Activated CD4-positive, alpha-beta T cell treated with anti-CD3 and anti-CD28 coated beads, Interleukin-2, amount 50 U/mL, for 24 hours (primary cell): ENCODE measurements around the gene ZNF543.
"Not testable (repeated sequence)": the region's sequence is repeated elsewhere in the genome, so short reads cannot be mapped to it uniquely, and the experiment has no call there.

Experiments used
- DNase-seq, 2 donors: peaks; one replicate each; pipeline ENCODE4 v3.0.0-alpha.2; 2020; ENCODE audit warnings: low read depth in 1 of 2, low spot score in 1 of 2

Gene ZNF543

DNA sequence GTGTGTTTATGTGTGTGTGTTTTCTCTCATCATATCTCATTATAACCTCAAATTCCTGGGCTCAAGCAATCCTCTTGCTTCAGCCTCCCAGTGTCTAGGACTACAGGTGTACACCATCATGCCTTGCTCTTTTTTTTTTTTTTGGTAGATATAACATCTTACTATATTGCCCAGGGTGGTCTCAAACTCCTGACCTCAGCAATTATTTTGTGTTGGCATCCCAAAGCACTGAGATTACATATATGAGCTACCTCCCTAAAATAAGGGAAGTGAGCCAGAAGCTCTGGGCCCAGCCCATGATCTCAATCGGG, 448 bp upstream of the ZNF543 start:
- no peak for DNase-seq

- no peak for DNase-seq
These were observed 844 bp downstream of the ZNF543 start for GRCh38 chr19:57321116-57321515.

GRCh38 chr19:57321751-57322150, 1.5 kb downstream of the ZNF543 start:
- DNase-seq: no peak

DNA sequence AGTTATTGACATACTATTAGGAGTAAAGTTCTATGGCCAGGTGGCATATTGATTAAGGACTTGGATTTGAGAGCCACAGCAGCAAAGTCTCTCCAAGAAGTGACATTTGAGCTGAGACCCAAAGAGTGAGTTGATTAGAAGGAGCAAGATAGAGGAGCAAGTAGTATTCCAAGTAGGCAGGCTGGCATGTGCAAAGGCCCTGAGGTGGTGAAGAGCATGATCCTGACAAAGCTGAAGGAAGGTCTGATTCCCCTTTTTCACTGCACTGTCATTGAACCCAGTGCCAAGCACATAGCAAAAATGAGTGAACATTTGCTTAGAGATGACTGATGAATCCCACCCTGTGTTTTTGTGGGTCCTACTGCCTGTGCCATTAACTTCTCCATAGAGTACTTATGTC, 4.7 kb downstream of the ZNF543 start:
- DNase-seq: no peak

DNA sequence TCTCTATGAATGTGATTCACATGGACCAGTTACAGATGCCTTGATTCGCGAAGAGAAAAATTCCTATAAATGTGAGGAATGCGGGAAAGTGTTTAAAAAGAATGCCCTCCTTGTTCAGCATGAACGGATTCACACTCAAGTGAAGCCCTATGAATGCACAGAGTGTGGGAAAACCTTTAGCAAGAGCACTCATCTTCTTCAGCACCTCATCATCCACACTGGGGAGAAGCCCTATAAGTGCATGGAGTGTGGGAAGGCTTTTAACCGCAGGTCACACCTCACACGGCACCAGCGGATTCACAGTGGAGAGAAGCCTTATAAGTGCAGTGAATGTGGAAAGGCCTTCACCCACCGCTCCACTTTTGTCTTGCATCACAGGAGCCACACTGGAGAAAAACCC, 7.7 kb downstream of the ZNF543 start:
- DNase-seq: no peak

- no peak for DNase-seq
These were observed 13.9 kb downstream of the ZNF543 start for GRCh38 chr19:57334191-57334590.

DNA sequence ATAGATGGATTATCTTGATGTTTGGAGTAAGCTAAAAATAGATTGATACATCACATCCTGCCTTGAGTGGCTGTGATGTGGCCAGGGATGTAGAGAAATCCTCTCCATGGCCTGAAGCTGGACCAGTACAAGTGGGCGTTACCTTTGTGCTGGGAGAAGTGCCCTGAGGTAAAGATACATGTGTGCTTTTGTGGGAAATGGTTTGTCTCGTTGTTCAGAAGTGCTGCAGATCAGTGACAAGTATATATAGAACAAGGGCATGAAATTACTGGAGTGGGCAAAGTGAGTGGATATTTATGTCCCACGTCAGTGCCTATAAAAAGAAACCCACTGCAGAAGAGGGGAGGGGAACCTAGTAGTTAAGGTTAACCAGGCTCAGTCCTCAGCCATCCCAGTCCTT, 18.6 kb downstream of the ZNF543 start:
- DNase-seq: no peak

DNA sequence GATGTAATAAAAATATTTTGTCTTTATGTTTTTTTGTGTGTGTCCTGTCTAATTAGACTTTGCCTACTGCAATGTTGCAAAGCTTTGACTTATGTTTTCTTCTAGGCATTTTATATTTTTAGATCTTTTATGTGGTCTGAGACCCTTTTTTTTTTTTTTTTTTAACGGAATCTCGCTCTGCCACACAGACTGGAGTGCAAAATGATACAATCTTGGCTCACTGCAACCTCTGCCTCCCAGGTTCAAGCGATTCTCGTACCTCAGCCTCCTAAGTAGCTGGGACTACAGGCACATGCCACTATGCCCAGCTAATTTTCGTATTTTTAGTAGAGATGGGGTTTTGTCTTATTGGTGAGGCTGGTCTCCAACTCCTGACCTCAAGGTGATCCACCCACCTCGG, 22.3 kb downstream of the ZNF543 start:
- no peak for DNase-seq

DNA sequence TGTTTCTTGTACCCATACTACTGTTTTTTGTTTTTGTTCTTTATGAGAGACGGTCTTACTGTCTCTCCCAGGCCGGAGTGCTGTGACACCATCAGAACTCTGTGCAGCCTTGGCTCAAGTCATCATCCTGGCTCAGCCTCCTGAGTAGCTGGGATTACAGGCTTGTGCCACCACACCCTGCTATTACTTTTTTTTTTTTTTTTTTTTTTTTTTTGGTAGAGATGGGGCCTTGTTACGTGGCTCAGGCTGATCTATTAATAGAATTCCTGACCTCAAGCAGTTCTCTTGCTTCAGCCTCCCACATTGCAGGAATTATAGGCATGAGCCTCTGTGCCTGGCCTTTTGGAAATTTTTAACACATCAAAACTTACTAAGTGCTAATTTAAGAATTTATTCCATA, 27.9 kb downstream of the ZNF543 start:
- no peak for DNase-seq

GRCh38 chr19:57350877-57351805, 30.9 kb downstream of the ZNF543 start, which contains the start of gene ZNF304:
ZNF304 (plus strand) TSS chr19:57351271; CDS start chr19:57351665, 394 bp downstream.
- DNase-seq: peak; percentile 56 to 81

- no peak for DNase-seq
These were observed 31.6 kb downstream of the ZNF543 start for GRCh38 chr19:57351867-57352266.

DNA sequence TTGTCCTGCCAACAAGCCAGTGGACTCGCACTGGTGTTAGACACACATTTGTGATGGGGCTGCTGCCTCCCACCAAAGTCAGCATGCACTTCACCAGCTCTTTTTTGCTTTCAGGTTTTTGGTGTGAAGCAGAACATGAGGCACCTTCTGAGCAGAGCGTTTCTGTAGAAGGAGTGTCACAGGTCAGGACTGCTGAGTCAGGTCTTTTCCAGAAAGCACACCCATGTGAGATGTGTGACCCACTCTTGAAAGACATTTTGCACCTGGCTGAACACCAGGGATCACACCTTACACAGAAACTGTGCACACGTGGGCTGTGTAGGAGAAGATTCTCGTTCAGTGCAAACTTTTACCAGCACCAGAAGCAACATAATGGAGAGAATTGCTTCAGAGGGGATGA, 35.6 kb downstream of the ZNF543 start:
- no peak for DNase-seq

GRCh38 chr19:57357406-57357805, 37.1 kb downstream of the ZNF543 start:
- no peak for DNase-seq

GRCh38 chr19:57359300-57359699, 39.0 kb downstream of the ZNF543 start:
- DNase-seq: no peak

DNA sequence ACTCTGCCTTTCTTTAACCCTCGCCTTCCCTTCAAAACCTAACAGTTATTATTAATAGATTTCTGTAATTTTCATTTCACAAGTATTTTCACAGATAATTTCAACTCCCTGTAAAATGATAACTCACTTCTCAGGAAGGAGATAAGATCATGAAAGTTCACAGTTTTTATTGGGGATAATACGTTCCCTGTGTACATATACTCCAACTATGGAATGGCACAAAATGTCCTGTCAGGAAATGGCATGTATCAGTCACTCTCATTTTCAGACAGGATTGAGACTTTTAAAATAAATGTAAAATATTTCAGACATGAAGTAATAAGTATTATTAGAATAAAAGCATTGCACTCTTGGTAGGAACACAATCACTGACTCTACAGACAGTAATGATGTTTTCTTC, 42.1 kb downstream of the ZNF543 start:
- DNase-seq: no peak

DNA sequence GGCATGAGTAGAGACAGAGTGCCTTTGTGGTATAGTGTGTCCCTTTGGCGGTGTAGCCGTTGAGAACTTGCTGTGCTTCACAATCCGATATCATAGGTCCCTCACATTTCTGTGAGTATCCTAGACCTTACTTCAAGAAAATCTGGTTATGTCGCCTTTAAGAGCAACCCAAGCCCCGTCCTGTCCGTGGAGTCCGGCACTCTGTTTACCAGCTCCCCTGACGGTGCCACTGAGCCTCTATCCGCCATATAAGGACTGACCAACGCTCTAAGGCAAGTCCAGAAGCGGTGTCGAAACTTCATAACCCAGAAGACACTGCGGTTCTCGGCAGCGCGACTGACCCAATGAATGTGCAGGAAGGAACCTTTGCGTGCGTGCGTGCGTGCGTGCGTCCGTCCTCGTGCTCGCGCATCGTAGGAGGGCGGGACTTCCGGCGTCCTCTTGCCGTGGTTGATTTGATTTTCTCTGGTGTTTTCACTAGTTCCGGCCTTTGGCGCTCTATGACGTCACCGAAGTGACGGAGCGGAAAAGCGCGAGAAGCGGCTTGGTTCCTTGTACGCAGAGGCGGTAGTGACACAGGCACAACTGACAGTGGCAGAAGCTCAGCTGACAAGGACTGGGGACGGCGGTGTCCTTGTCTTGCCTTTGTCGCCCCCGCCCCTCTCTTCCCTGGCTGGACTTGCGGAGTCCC, 42.9 kb downstream of the ZNF543 start, which contains the start of the genes TRAPPC2B and ZNF547:
Gene TRAPPC2B (plus strand): TSS at position 555 of the 691 bp plus-strand sequence. CDS start 1,283 bp downstream, outside the sequence.
Gene ZNF547 (plus strand): TSS at position 555 of the 691 bp plus-strand sequence. CDS start 5,005 bp downstream, outside the sequence.
- peak; percentile 97 to 99 for DNase-seq

DNA sequence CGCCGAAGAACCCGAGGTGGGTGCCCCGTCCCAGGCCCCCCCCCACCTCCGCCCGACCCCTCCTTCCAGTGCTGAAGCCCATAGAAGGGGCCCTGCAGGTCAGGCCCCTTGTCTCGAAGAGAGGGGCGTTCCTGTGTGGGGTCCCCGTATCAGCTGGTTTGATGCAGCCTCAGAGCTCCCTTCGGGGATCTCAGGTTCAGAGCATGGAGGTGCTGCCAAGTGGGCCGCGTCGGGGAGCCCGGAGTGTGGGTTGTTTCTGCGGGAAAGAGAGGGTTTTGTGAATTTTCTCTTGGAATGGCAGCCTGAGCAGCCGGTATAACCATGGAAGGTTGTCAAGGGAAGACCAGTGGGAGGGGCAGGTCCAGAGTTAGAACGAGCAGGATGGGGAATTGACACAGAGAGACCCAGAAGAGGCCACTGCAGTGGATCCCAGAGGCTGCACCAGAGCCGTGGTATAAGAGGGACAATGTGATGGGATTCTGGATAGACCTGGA, 43.5 kb downstream of the ZNF543 start:
- no peak for DNase-seq

GRCh38 chr19:57366776-57367175, 46.5 kb downstream of the ZNF543 start:
- no peak for DNase-seq

- no peak for DNase-seq
These were observed 53.9 kb downstream of the ZNF543 start for GRCh38 chr19:57374179-57374578.

- not testable (repeated sequence) for DNase-seq
These were observed 54.4 kb downstream of the ZNF543 start for GRCh38 chr19:57374647-57375046.

DNA sequence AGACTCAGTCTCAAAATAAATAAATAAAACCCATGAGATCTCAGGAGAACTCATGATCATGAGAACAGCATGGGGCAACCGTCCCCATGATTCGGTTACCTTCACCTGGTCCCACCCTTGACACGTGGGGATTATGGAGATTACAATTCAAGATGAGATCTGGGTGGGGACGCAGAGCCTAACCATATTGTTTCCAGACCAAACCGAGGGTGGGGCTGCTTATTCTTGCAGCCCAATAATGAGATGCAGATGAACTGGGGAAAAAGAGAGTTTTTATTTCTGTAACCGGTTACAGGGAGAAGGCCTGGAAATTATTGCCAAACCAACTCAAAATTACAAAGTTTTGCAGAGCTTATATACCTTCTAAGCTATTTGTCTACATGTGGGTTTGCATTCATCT, 55.9 kb downstream of the ZNF543 start:
- DNase-seq: no peak
